ENCODE results near the gene CEP72. TPM values are rescaled to one million over a fixed set of nuclear protein-coding genes. Genes with fewer than 3 reads are reported as not detected.

Gene CEP72
- total RNA-seq, 1 donor from 2014 or later: 0.32 TPM

DNA sequence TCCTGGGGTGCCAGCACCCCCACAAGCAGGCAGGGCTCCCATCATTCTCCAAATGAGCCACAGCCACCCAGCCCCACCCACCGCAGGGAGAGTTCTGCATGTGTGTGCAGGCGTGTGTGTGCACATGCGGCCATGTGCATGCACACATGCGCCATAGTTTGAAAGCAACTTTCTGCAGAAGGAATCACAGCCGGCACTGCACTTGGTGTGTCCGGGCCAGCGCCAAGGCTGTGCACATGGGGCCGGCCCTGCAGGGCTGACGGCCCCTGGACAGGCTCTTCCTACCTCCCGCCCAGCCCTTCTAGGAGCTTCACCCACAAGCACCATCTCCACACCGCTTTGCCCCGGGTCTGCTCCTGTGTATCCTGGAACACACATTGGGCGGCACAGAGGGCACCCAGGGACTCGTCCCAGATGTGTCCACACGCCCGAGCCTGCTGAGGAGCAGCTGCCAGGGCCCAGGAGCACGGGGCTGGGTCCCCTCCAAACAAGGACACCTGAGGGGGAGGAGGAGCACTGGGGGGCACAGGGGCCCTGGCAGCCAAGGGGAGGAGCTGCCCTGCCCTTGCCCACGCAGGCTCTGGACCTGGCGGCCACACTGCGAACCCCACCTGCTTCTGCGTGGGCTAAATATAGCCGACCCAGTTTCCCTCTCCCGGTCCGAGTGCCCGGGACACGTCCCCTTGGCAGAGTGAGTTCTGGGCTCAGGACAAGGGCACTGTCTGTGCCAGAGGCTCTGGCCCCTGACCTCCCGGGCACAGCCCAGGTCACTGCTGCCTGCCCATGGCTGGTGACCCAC lies 61.9 kb downstream of the CEP72 start:
- Histone ChIP-seq H3K9me3 (no peaks in the 10 kb centered on the region), H3K4me1 (peaks cover 14 to 33% of the 10 kb centered on the region in 2 donors), H3K4me3 (no peak overlapping the region), H3K27ac (no peak overlapping the region), H3K36me3 (no peaks in the 10 kb centered on the region), H3K27me3 (no peaks in the 10 kb centered on the region)
- intact Hi-C loops (cut with DNase I): loop anchor here (10.0 kb wide), 1 partner anchor 111 kb away; the partner anchor contains the start of gene ZDHHC11B
- DNase-seq (ENCODE audit: low spot score in 2 of 2): no peak
- TF ChIP-seq, protein P1, sequence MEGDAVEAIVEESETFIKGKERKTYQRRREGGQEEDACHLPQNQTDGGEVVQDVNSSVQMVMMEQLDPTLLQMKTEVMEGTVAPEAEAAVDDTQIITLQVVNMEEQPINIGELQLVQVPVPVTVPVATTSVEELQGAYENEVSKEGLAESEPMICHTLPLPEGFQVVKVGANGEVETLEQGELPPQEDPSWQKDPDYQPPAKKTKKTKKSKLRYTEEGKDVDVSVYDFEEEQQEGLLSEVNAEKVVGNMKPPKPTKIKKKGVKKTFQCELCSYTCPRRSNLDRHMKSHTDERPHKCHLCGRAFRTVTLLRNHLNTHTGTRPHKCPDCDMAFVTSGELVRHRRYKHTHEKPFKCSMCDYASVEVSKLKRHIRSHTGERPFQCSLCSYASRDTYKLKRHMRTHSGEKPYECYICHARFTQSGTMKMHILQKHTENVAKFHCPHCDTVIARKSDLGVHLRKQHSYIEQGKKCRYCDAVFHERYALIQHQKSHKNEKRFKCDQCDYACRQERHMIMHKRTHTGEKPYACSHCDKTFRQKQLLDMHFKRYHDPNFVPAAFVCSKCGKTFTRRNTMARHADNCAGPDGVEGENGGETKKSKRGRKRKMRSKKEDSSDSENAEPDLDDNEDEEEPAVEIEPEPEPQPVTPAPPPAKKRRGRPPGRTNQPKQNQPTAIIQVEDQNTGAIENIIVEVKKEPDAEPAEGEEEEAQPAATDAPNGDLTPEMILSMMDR (IDR thresholded peaks at IDR 0.05): no peak

DNA sequence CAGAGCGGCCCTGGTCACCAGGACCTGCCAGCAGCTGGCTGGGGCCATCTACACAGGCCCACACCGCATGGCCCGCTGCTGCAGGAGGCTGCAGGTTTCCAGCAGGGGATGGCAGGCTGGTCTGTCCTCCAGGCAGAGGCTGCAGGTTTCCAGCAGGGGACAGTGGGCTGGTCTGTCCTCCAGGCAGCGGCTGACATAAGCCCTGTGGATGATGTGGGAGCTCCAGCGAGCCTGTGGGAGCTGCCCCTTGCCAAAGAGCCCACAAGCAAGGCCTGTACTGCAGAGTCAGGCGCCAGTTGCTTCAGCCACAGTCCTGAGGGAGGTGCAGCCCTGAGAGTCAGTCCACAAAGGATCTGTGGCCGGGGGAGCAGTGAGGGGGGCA lies 62.5 kb downstream of the CEP72 start:
- no peak for DNase-seq (ENCODE audit: low spot score in 2 of 2)
- TF ChIP-seq, protein P1 (IDR thresholded peaks at IDR 0.05): no peak
- intact Hi-C loops (cut with DNase I): loop anchor here (10.0 kb wide), 1 partner anchor 110 kb away; the partner anchor contains the start of gene ZDHHC11B
- Histone ChIP-seq H3K9me3 (no peaks in the 10 kb centered on the region), H3K4me3 (no peak overlapping the region), H3K27ac (no peak overlapping the region), H3K4me1 (peaks cover 14 to 33% of the 10 kb centered on the region in 2 donors), H3K36me3 (no peaks in the 10 kb centered on the region), H3K27me3 (no peaks in the 10 kb centered on the region)

DNA sequence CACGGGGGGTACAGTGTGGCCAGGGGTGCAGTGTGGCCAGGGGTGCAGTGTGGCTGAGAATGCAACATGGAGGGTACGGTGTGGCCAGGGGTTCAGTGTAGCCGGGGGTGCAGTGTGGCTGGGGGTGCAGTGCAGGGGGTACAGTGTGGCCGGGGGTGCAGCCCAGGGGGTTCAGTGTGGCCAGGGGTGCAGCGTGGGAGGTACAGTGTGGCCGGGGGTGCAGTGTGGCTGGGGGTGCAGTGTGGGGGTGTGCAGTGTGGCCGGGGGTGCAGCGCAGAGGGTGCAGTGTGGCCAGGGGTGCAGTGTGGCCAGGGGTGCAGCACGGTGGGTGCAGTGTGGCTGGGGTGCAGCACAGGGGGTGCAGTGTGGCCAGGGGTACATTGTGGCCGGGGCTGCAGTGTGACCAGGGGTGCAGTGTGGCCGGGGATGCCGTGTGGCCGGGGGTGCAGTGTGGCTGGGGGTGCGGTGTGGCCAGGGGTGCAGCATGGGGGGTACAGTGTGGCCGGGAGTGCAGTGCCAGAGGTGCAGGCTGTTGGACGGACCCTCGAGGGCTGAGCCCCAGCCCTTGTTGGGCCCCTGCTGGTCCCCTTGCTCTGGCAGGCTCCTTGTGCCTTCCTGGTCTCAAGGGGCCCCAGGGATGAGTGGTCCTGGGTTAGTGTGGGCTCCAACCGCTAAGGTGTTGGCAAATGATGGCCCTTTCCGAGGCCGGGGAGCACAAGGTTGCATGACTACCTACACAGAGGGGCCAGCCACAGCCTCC lies 63.2 kb downstream of the CEP72 start:
- no peaks in the 10 kb centered on the region for H3K9me3 ChIP-seq
- no peak for DNase-seq (ENCODE audit: low spot score in 2 of 2)
- H3K27me3 ChIP-seq: no peaks in the 10 kb centered on the region
- no peak overlapping the region for H3K4me3 ChIP-seq
- H3K36me3 ChIP-seq: no peaks in the 10 kb centered on the region
- TF ChIP-seq, protein P1 (IDR thresholded peaks at IDR 0.05): no peak
- H3K4me1 ChIP-seq: peaks cover 14 to 33% of the 10 kb centered on the region in 2 donors
- no peak overlapping the region for H3K27ac ChIP-seq
- intact Hi-C loops (cut with DNase I): loop anchor here (10.0 kb wide), 1 partner anchor 110 kb away; the partner anchor contains the start of gene ZDHHC11B

DNA sequence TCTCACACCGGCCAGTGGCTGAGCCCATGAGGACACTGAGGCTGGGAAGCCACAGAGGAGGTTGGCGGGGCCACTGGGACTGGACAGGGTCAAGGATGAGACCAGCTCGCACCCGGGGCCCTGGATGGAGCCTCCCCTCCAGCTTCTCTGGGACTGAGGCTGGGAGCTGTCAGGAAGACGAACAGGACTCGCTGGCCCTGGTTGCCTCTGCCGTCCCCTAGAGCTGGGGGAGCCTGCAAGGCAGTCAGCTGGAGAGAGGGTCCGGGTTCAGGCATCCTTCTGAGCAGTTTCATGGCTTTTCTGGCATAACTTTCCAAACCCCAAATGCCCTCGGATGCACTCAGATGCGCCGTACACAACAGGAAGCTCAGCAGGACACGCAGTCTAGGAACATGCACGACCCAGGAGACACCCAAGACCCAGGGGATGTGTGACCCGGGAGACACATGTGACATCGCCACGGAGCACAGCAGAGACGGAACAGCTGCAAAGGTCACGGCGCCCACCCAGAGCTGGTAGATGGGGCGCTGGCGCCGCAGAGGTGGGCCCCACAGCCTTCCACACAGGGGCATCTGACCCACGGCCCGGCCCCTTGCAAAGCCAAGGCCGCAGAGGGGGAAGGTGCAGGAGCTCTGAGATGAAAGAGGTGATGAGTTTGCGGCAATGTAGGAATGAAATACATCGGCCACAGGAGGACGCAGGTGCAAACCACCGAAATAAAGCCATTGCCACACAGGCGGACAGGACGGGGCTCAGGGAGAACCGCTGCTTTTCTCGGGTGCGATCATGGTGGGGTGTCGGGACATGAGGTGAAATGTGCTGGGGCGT lies 63.9 kb downstream of the CEP72 start:
- peak in 1 of 2 donors; percentile 44 for DNase-seq (ENCODE audit: low spot score in 2 of 2)
- TF ChIP-seq, protein P1 (IDR thresholded peaks at IDR 0.05): no peak
- Histone ChIP-seq H3K4me3 (no peak overlapping the region), H3K36me3 (no peaks in the 10 kb centered on the region), H3K27ac (no peak overlapping the region), H3K4me1 (peaks cover 14 to 33% of the 10 kb centered on the region in 2 donors), H3K27me3 (no peaks in the 10 kb centered on the region), H3K9me3 (no peaks in the 10 kb centered on the region)
- intact Hi-C loops (cut with DNase I): loop anchor here (10.0 kb wide), 1 partner anchor 109 kb away; the partner anchor contains the start of gene ZDHHC11B

DNA sequence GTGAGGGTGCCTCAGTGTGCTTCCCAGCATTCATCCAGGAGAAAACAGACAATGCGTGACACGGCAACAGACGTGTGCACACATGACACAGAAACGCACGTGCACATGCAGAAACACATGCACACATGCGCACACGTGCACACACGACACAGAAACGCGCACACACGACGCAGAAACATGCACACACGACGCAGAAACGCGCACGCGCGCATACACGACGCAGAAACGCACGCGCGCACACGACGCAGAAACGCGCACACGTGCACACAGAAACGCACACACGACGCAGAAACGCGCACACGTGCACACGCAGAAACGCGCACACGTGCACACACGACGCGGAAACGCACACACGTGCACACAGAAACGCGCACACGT lies 64.5 kb downstream of the CEP72 start:
- DNase-seq (ENCODE audit: low spot score in 2 of 2): no peak
- Histone ChIP-seq H3K4me3 (no peak overlapping the region), H3K27ac (no peak overlapping the region), H3K4me1 (peaks cover 13 to 30% of the 10 kb centered on the region in 2 donors), H3K27me3 (no peaks in the 10 kb centered on the region), H3K36me3 (no peaks in the 10 kb centered on the region), H3K9me3 (no peaks in the 10 kb centered on the region)
- TF ChIP-seq, protein P1 (IDR thresholded peaks at IDR 0.05): no peak
- intact Hi-C loops (cut with DNase I): loop anchor here (10.0 kb wide), 1 partner anchor 108 kb away; the partner anchor contains the start of gene ZDHHC11B

Measured in ascending aorta (tissue), 2 donors.